Thoracic aorta (tissue), 2 donors: ENCODE data around the gene BANK1. TPM values are rescaled to one million over a fixed set of nuclear protein-coding genes. Genes with fewer than 3 reads are reported as not detected.

Experiments
- ATAC-seq: fragments of 150-250 bp; one replicate; pipeline ENCODE4 v1.8.0; 2017; ENCODE audit warnings: low read depth; ENCODE audit not compliant: insufficient number of reproducible peaks, low FRiP score
- DNase-seq: peaks from one replicate; pipeline ENCODE4 v3.0.0-alpha.2; 2020; ENCODE audit warnings: low spot score
- H3K27ac ChIP-seq, 2 donors: fragments of 200-600 bp; sonication (generic); 1 replicate in 1 of 2; 2 replicates in 1 of 2; pipeline ENCODE4 v1.5.1; 2016; ENCODE audit warnings: mild to moderate bottlenecking in 2 of 2, moderate library complexity in 2 of 2
- H3K27me3 ChIP-seq: fragments of 200-600 bp; sonication (generic); replicated peaks from 2 replicates; pipeline ENCODE4 v1.6.0; 2016; ENCODE audit warnings: mild to moderate bottlenecking; ENCODE audit not compliant: insufficient read depth
- H3K36me3 ChIP-seq: fragments of 200-600 bp; sonication (generic); one replicate; pipeline ENCODE4 v1.5.1; 2016
- H3K4me1 ChIP-seq, 2 donors: fragments of 200-600 bp; sonication (generic); 1 replicate in 1 of 2; 2 replicates in 1 of 2; pipeline versions ENCODE4 v1.5.1 to v1.6.0; 2016; ENCODE audit warnings: low read depth in 2 of 2, mild to moderate bottlenecking in 1 of 2; ENCODE audit not compliant: control insufficient read depth in 1 of 2
- H3K4me3 ChIP-seq: fragments of 200-600 bp; sonication (generic); 2 replicates; pipeline ENCODE4 v1.5.1; 2016; ENCODE audit warnings: mild to moderate bottlenecking
- H3K9me3 ChIP-seq: fragments of 200-600 bp; sonication (generic); 2 replicates; pipeline ENCODE4 v1.5.1; 2016
- total RNA-seq, 2 donors: library from RNA; depleted of rRNA; stranded (reverse); fragments of >200 nt; gene quantifications; one replicate each; pipeline versions ENCODE4 v1.1.0 to v1.2.3, GENCODE V29; 2016
- TF ChIP-seq, protein P1 (sequence below): fragments of 200-600 bp; sonication (generic); IDR thresholded peaks from one replicate; pipeline ENCODE4 v1.5.1; 2019; ENCODE audit warnings: antibody characterized with exemption

Gene BANK1
- total RNA-seq, 2 donors from 2014 or later, result 0.85 to 1.1 TPM

DNA sequence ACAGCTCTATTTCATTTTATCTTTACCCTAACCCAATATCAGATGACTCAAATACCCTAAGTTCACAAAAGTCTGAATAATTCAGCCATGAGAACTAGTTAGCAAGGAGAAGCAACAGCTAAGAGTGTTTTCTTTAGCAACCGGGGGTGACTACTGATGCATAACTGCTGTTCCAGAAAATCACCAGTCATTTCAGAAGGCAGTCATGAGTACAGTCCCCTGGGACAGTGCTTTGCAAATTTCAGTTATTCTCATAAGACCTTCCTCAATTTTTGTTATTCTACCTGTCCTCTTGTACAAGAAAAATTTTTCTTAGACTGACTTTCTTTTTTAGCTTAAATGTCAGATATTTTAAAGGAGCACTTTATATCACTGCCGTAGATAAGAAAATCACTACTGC lies 16.4 kb downstream of the BANK1 start:
- ATAC-seq, result no peak
- Histone ChIP-seq H3K27me3 (no peaks in the 10 kb centered on the region), H3K4me3 (no peak overlapping the region), H3K27ac (no peak overlapping the region), H3K36me3 (no peaks in the 10 kb centered on the region), H3K9me3 (no peaks in the 10 kb centered on the region), H3K4me1 (no peaks in the 10 kb centered on the region)
- DNase-seq, result no peak
- TF ChIP-seq, protein P1, sequence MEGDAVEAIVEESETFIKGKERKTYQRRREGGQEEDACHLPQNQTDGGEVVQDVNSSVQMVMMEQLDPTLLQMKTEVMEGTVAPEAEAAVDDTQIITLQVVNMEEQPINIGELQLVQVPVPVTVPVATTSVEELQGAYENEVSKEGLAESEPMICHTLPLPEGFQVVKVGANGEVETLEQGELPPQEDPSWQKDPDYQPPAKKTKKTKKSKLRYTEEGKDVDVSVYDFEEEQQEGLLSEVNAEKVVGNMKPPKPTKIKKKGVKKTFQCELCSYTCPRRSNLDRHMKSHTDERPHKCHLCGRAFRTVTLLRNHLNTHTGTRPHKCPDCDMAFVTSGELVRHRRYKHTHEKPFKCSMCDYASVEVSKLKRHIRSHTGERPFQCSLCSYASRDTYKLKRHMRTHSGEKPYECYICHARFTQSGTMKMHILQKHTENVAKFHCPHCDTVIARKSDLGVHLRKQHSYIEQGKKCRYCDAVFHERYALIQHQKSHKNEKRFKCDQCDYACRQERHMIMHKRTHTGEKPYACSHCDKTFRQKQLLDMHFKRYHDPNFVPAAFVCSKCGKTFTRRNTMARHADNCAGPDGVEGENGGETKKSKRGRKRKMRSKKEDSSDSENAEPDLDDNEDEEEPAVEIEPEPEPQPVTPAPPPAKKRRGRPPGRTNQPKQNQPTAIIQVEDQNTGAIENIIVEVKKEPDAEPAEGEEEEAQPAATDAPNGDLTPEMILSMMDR, result no peak

DNA sequence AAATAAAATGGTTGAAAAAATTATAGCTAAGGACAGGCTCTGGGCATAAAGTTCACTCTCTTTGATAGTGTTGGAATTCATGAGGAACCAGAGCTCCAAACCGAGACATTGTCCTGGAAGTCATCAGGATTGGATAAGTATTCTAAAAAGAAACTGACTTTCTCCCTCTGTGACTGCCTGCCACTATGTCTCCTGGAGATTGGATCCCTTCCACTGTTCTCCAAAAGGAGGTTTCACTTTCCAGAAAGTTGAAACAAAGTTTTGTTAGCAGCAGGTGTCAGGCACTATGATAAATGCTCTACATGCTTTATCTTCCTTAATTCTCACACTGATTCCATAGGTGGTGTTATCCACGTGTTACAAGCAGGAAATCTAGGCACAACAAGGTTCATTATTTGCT lies 16.8 kb downstream of the BANK1 start:
- Histone ChIP-seq H3K27me3 (no peaks in the 10 kb centered on the region), H3K4me3 (no peak overlapping the region), H3K36me3 (no peaks in the 10 kb centered on the region), H3K27ac (no peak overlapping the region), H3K4me1 (no peaks in the 10 kb centered on the region), H3K9me3 (no peaks in the 10 kb centered on the region)
- no peak for DNase-seq
- TF ChIP-seq, protein P1, result no peak
- no peak for ATAC-seq

DNA sequence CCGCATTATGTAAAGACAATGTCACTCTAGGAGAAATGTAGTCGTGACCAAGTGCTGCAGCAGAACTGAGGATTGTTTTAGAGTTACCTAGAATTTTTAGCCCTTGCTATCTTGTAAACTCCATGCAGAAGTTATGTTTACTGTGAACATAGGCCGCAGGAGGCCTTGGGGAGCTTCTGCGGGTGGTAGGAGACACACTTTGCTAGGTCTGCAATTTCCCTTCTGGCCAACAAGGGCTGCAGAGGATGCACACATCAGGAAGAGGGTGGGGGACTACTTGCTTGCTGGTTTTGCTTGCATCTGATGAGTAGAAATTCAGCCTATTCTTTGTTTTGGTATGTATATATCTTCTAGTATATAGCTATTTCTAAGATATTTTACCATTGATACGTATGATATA lies 23.1 kb downstream of the BANK1 start:
- TF ChIP-seq, protein P1, result no peak
- H3K36me3 ChIP-seq, result no peaks in the 10 kb centered on the region
- no peaks in the 10 kb centered on the region for H3K9me3 ChIP-seq
- H3K27me3 ChIP-seq, result no peaks in the 10 kb centered on the region
- ATAC-seq (no peak), DNase-seq (no peak)
- no peaks in the 10 kb centered on the region for H3K4me1 ChIP-seq
- H3K4me3 ChIP-seq, result no peak overlapping the region
- no peak overlapping the region for H3K27ac ChIP-seq

DNA sequence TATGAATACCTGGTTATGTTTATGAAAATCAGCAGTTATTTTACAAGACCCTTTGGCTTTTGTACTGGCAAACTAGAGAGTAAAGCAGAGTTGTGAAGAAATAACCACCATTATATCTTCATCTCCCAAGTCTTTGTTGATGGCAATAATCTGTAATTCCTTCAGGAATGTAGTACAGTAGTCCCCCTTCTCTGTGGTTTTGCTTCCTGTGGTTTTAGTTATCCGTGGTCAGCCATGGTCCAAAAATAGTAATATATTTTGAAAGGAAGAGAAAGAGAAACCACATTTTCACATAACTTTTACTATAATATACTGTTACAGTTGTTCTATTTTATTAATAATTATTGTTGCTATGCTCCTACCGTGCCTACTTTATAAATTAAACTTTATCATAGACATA lies 27.8 kb downstream of the BANK1 start:
- ATAC-seq (no peak), DNase-seq (no peak)
- H3K4me1 ChIP-seq, result no peaks in the 10 kb centered on the region
- no peaks in the 10 kb centered on the region for H3K27me3 ChIP-seq
- TF ChIP-seq, protein P1, result no peak
- H3K27ac ChIP-seq, result no peak overlapping the region
- no peaks in the 10 kb centered on the region for H3K36me3 ChIP-seq
- no peaks in the 10 kb centered on the region for H3K9me3 ChIP-seq
- H3K4me3 ChIP-seq, result no peak overlapping the region

DNA sequence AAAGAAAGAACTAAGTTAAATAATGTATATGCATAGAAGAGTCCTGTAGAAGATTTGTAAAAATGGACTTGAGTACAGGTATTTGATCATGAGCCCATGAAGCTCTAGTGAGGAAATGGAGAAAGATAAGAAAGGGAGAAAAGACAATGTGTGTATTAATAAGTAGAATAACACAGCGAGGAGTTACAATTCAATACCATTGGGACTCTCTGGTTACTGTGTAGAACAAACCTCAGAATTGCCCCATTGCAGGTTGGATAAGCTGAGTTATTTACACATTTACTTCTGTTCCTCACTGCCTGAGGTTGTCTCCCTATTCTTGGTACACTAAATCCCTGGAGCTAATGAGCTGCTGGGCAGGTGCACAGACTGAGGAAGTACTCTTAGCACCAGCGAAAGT lies 33.3 kb downstream of the BANK1 start:
- Histone ChIP-seq H3K36me3 (no peaks in the 10 kb centered on the region), H3K9me3 (no peaks in the 10 kb centered on the region), H3K4me3 (no peak overlapping the region), H3K27me3 (no peaks in the 10 kb centered on the region), H3K4me1 (peaks cover 0 to 5% of the 10 kb centered on the region in 2 donors), H3K27ac (no peak overlapping the region)
- no peak for ATAC-seq
- no peak for DNase-seq
- TF ChIP-seq, protein P1, result no peak
